ENCODE data around the gene SLC1A2.

The SLC1A2 gene

GRCh38 chr11:35323076-35323868 lies 96.1 kb downstream of the SLC1A2 start:
- TF ChIP-seq CTCF (IDR thresholded peaks at IDR 0.05; ENCODE audit: low read depth, low read length, missing control alignments) = no peak
- in situ Hi-C loops (cut with HindIII; ENCODE audit: low sequenced_read_pairs) = no loop called here

GRCh38 chr11:35322318-35322979 lies 96.9 kb downstream of the SLC1A2 start:
- in situ Hi-C loops (cut with HindIII; ENCODE audit: low sequenced_read_pairs) = no loop called here
- no peak overlapping the region for H3K4me3 ChIP-seq (ENCODE audit: low read depth, low read length)
- no peak for DNase-seq (ENCODE audit: low read depth)
- no peak for TF ChIP-seq CTCF (IDR thresholded peaks at IDR 0.05; ENCODE audit: low read depth, low read length, missing control alignments)

More at GRCh38 chr11:35323076-35323868, 96.1 kb downstream of the SLC1A2 start:
- no peak for DNase-seq (ENCODE audit: low read depth)
- no peak overlapping the region for H3K4me3 ChIP-seq (ENCODE audit: low read depth, low read length)

GRCh38 chr11:35321532-35322317 lies 97.6 kb downstream of the SLC1A2 start:
- DNase-seq (ENCODE audit: low read depth) = peak; percentile 59
- in situ Hi-C loops (cut with HindIII; ENCODE audit: low sequenced_read_pairs) = no loop called here
- no peak for TF ChIP-seq CTCF (IDR thresholded peaks at IDR 0.05; ENCODE audit: low read depth, low read length, missing control alignments)
- H3K4me3 ChIP-seq (ENCODE audit: low read depth, low read length) = no peak overlapping the region

GRCh38 chr11:35321111-35321510 lies 98.2 kb downstream of the SLC1A2 start:
- no peak for DNase-seq (ENCODE audit: low read depth)
- no peak for TF ChIP-seq CTCF (IDR thresholded peaks at IDR 0.05; ENCODE audit: low read depth, low read length, missing control alignments)
- no peak overlapping the region for H3K4me3 ChIP-seq (ENCODE audit: low read depth, low read length)
- in situ Hi-C loops (cut with HindIII; ENCODE audit: low sequenced_read_pairs) = no loop called here

GRCh38 chr11:35318977-35319925 lies 100.1 kb downstream of the SLC1A2 start:
- TF ChIP-seq CTCF (IDR thresholded peaks at IDR 0.05; ENCODE audit: low read depth, low read length, missing control alignments) = no peak
- H3K4me3 ChIP-seq (ENCODE audit: low read depth, low read length) = no peak overlapping the region
- in situ Hi-C loops (cut with HindIII; ENCODE audit: low sequenced_read_pairs) = no loop called here
- peak; percentile 49 for DNase-seq (ENCODE audit: low read depth)

All from astrocyte of the cerebellum (primary cell).